Liver (tissue), 9 donors: ENCODE results near the gene MED31. TPM values are rescaled to one million over a fixed set of nuclear protein-coding genes. Genes with fewer than 3 reads are reported as not detected.

Experiments
- DNase-seq: peaks from one replicate; pipeline ENCODE4 v3.0.0-alpha.2; 2017; ENCODE audit warnings: low spot score
- H3K27ac ChIP-seq, 2 donors: one replicate each; pipeline ENCODE4 v1.7.0; 2013; ENCODE audit warnings: inconsistent platforms in 2 of 2, low read length in 2 of 2, control low read depth in 1 of 2, low read depth in 1 of 2, mild to moderate bottlenecking in 1 of 2
- H3K27me3 ChIP-seq, 4 donors: one replicate each; pipeline versions ENCODE4 v1.6.1 to v1.7.0; 2013; ENCODE audit warnings: low read length in 3 of 4, inconsistent platforms in 1 of 4, mild to moderate bottlenecking in 1 of 4, moderate library complexity in 1 of 4; ENCODE audit not compliant: control insufficient read depth in 4 of 4, insufficient read depth in 4 of 4
- H3K36me3 ChIP-seq, 4 donors: one replicate each; pipeline versions ENCODE4 v1.6.1 to v1.7.0; 2013; ENCODE audit warnings: low read length in 3 of 4, mild to moderate bottlenecking in 3 of 4, low read depth in 1 of 4, moderate library complexity in 1 of 4; ENCODE audit not compliant: control insufficient read depth in 4 of 4, insufficient read depth in 3 of 4
- H3K4me1 ChIP-seq, 4 donors: one replicate each; pipeline versions ENCODE4 v1.6.1 to v1.7.0; 2013; ENCODE audit warnings: low read length in 3 of 4, mild to moderate bottlenecking in 3 of 4, moderate library complexity in 1 of 4; ENCODE audit not compliant: control insufficient read depth in 4 of 4, insufficient read depth in 4 of 4
- H3K4me3 ChIP-seq, 3 donors: one replicate each; pipeline versions ENCODE4 v1.6.1 to v1.7.0; 2013; ENCODE audit warnings: low read length in 3 of 3, control low read depth in 1 of 3, low read depth in 1 of 3, mild to moderate bottlenecking in 1 of 3
- H3K9ac ChIP-seq, 2 donors: one replicate each; pipeline ENCODE4 v1.7.0; 2013; ENCODE audit warnings: low read length in 2 of 2, mild to moderate bottlenecking in 2 of 2, moderate library complexity in 2 of 2, control low read depth in 1 of 2, low read depth in 1 of 2
- H3K9me3 ChIP-seq, 4 donors: one replicate each; pipeline versions ENCODE4 v1.6.1 to v1.7.0; 2013; ENCODE audit warnings: low read length in 3 of 4; ENCODE audit not compliant: control insufficient read depth in 4 of 4
- ATF3 ChIP-seq: IDR thresholded peaks from 2 replicates; pipeline ENCODE4 v1.6.1; 2016; ENCODE audit warnings: antibody characterized with exemption
- CTCF ChIP-seq: fragments of 150-350 bp; IDR thresholded peaks from 2 replicates; pipeline ENCODE4 v1.5.1; 2017; ENCODE audit warnings: improper control_type of control experiment, low read depth, low read length; ENCODE audit not compliant: missing input control
- EGR1 ChIP-seq, 2 donors: IDR thresholded peaks; 2 replicates each; pipeline ENCODE4 v1.6.1; 2016 to 2018; ENCODE audit warnings: antibody characterized with exemption in 2 of 2, low read depth in 2 of 2
- FOXA2 ChIP-seq: IDR thresholded peaks from 2 replicates; pipeline ENCODE4 v1.6.1; 2016; ENCODE audit warnings: antibody characterized with exemption
- HNF4A ChIP-seq, 2 donors: conservative IDR thresholded peaks; 2 replicates each; pipeline ENCODE4 v1.6.1; 2016; ENCODE audit warnings: antibody characterized with exemption in 2 of 2, mild to moderate bottlenecking in 2 of 2
- HNF4G ChIP-seq: IDR thresholded peaks from 2 replicates; pipeline ENCODE4 v1.6.1; 2016; ENCODE audit warnings: antibody characterized with exemption
- MAX ChIP-seq: IDR thresholded peaks from 2 replicates; pipeline ENCODE4 v1.6.1; 2016; ENCODE audit warnings: antibody characterized with exemption
- RAD21 ChIP-seq, 2 donors: IDR thresholded peaks; 2 replicates each; pipeline ENCODE4 v1.6.1; 2016; ENCODE audit warnings: antibody characterized with exemption in 2 of 2, mild to moderate bottlenecking in 2 of 2
- REST ChIP-seq: IDR thresholded peaks from 2 replicates; pipeline ENCODE4 v1.6.1; 2016; ENCODE audit warnings: antibody characterized with exemption, mild to moderate bottlenecking
- RXRA ChIP-seq, 2 donors: IDR thresholded peaks; 2 replicates each; pipeline ENCODE4 v1.6.1; 2017 to 2018; ENCODE audit warnings: antibody characterized with exemption in 2 of 2, mild to moderate bottlenecking in 1 of 2
- TAF1 ChIP-seq: conservative IDR thresholded peaks from 2 replicates; pipeline ENCODE4 v1.6.1; 2016; ENCODE audit warnings: antibody characterized with exemption, mild to moderate bottlenecking
- ZBTB33 ChIP-seq: IDR thresholded peaks from 2 replicates; pipeline ENCODE4 v1.6.1; 2016; ENCODE audit warnings: antibody characterized with exemption
- WGBS: extraction: QIAGEN DNeasy Blood & Tissue Kit; methylation state at CpG from one replicate; pipeline ENCODE4 v1.1.7; 2013; 5-methylcytosine and 5-hydroxymethylcytosine counted together
- polyA plus RNA-seq, 2 donors: library from polyadenylated mRNA; stranded (reverse) in 1 of 2; unstranded in 1 of 2; fragments of 200-250 nt in 1 of 2; fragments of >200 nt in 1 of 2; fragmentation: Nextera tagmentation in 1 of 2; extraction: Ambion mirVana in 1 of 2; gene quantifications; one replicate each; pipeline versions ENCODE4 v1.2.1 to v1.2.3, GENCODE V29; 2013 to 2015
- total RNA-seq, 2 donors: library from RNA; depleted of rRNA; stranded (reverse); fragments of >200 nt; gene quantifications; one replicate each; pipeline ENCODE4 v1.2.3, GENCODE V29; 2014
- donor health status: healthy.
- donor health status: healthy.
- donor health status: healthy.
- donor health status: healthy.
- donor health status: healthy.

MED31 gene
- total and polyA plus RNA-seq, 4 donors = 6.9 to 29.8 (median 8.7) TPM

- Histone ChIP-seq H3K27me3 (no peaks in the 10 kb centered on the region), H3K36me3 (peaks cover 0 to 21% (median 16%) of the 10 kb centered on the region in 4 donors), H3K27ac (no peak overlapping the region), H3K4me1 (no peaks in the 10 kb centered on the region), H3K9ac (no peak overlapping the region), H3K9me3 (no peaks in the 10 kb centered on the region), H3K4me3 (no peak overlapping the region)
- TF ChIP-seq TAF1 (no peak), ZBTB33 (no peak), REST (no peak), CTCF (no peak)
- DNase-seq = no peak
- 98% methylated on average over 3 of the region's 3 CpGs for WGBS
These were observed 18.1 kb downstream of the MED31 start for GRCh38 chr17:6633263-6633662.

- peaks cover 2 to 28% (median 21%) of the 10 kb centered on the region in 4 donors for H3K36me3 ChIP-seq
- DNase-seq = no peak
- no peaks in the 10 kb centered on the region for H3K27me3 ChIP-seq
- H3K4me3 ChIP-seq = no peak overlapping the region
- no peaks in the 10 kb centered on the region for H3K4me1 ChIP-seq
- H3K9ac ChIP-seq = no peak overlapping the region
- H3K27ac ChIP-seq = no peak overlapping the region
- no peaks in the 10 kb centered on the region for H3K9me3 ChIP-seq
- TF ChIP-seq FOXA2 (no peak), RAD21 (IDR thresholded peaks at IDR 0.05) (no peak), CTCF (no peak)
These were observed 18.9 kb downstream of the MED31 start for GRCh38 chr17:6632530-6632929.

GRCh38 chr17:6630390-6630789, 21.0 kb downstream of the MED31 start:
- H3K36me3 ChIP-seq = peaks cover 2 to 28% (median 22%) of the 10 kb centered on the region in 4 donors
- no peak for DNase-seq
- no peak overlapping the region for H3K27ac ChIP-seq
- H3K9me3 ChIP-seq = no peaks in the 10 kb centered on the region
- no peak overlapping the region for H3K9ac ChIP-seq
- H3K4me1 ChIP-seq = no peaks in the 10 kb centered on the region
- 99% methylated on average over 1 of the region's 1 CpG for WGBS
- H3K27me3 ChIP-seq = no peaks in the 10 kb centered on the region
- no peak overlapping the region for H3K4me3 ChIP-seq
- TF ChIP-seq REST (no peak), RXRA (IDR thresholded peaks at IDR 0.05) (no peak), EGR1 (IDR thresholded peaks at IDR 0.05; ENCODE audit: low read depth in 2 of 2) (no peak), HNF4A (conservative IDR thresholded peaks at IDR 0.05) (no peak), HNF4G (no peak), ATF3 (no peak), MAX (no peak)
